Neural cell (in vitro differentiated cells): ENCODE results near the gene RPL35. TPM values are rescaled to one million over a fixed set of nuclear protein-coding genes. Genes with fewer than 3 reads are reported as not detected.

Source experiments
- H2AFZ ChIP-seq: fragments of 200-600, 300-800 bp; sonication (generic), shearing (Covaris generic); 2 replicates; pipeline ENCODE4 v1.6.0; 2014; ENCODE audit warnings: low read depth, mild to moderate bottlenecking, antibody characterized with exemption, low read length, moderate library complexity
- H3F3A ChIP-seq: fragments of 200-600 bp; shearing (Covaris generic); 2 replicates; pipeline ENCODE4 v1.6.1; 2016; ENCODE audit warnings: mild to moderate bottlenecking, moderate library complexity, mixed read lengths, antibody characterized with exemption, low read length; ENCODE audit not compliant: insufficient read depth, poor library complexity, severe bottlenecking
- H3K27ac ChIP-seq: fragments of 200-600, 300-800 bp; sonication (generic), shearing (Covaris generic); 2 replicates; pipeline ENCODE4 v1.5.1; 2014; ENCODE audit warnings: mild to moderate bottlenecking, low read length, moderate library complexity
- H3K27me3 ChIP-seq: fragments of 300-800, 200-600 bp; sonication (generic), shearing (Covaris generic); 2 replicates; pipeline ENCODE4 v1.6.0; 2014; ENCODE audit warnings: mild to moderate bottlenecking, low read depth, low read length, moderate library complexity; ENCODE audit not compliant: insufficient read depth
- H3K36me3 ChIP-seq: fragments of 300-800, 200-600 bp; sonication (generic), shearing (Covaris generic); 2 replicates; pipeline ENCODE4 v1.5.1; 2014; ENCODE audit warnings: mild to moderate bottlenecking, antibody characterized with exemption, low read length, moderate library complexity; ENCODE audit not compliant: insufficient read depth
- H3K4me2 ChIP-seq: fragments of 300-800, 200-600 bp; sonication (generic), shearing (Covaris generic); 2 replicates; pipeline ENCODE4 v1.6.0; 2014; ENCODE audit warnings: mild to moderate bottlenecking, low read length
- H3K4me3 ChIP-seq: fragments of 300-800, 200-600 bp; sonication (generic), shearing (Covaris generic); 2 replicates; pipeline ENCODE4 v1.5.1; 2014; ENCODE audit warnings: mild to moderate bottlenecking, low read length, moderate library complexity
- H3K79me2 ChIP-seq: fragments of 200-600 bp; shearing (Covaris generic); replicated peaks from 2 replicates; pipeline ENCODE4 v1.6.0; 2014; ENCODE audit warnings: mild to moderate bottlenecking, low read length, moderate library complexity; ENCODE audit not compliant: insufficient read depth
- H3K9ac ChIP-seq: fragments of 300-800, 200-600 bp; sonication (generic), shearing (Covaris generic); 2 replicates; pipeline ENCODE4 v1.6.1; 2016; ENCODE audit warnings: mild to moderate bottlenecking, low read length, mixed read lengths
- H3K9me2 ChIP-seq: fragments of 200-600 bp; shearing (Covaris generic); 2 replicates; pipeline ENCODE4 v1.6.1; 2016; ENCODE audit warnings: mild to moderate bottlenecking, low read length, mixed read lengths; ENCODE audit not compliant: insufficient read depth
- H3K9me3 ChIP-seq: fragments of 200-600, 300-800 bp; sonication (generic), shearing (Covaris generic); 2 replicates; pipeline ENCODE4 v1.6.1; 2016; ENCODE audit warnings: mild to moderate bottlenecking, mixed run types, low read length, moderate library complexity, mixed read lengths
- H4K20me1 ChIP-seq: fragments of 200-600 bp; shearing (Covaris generic); 2 replicates; pipeline ENCODE4 v1.6.1; 2016; ENCODE audit warnings: mild to moderate bottlenecking, mixed run types; ENCODE audit not compliant: insufficient read depth
- CTCF ChIP-seq: fragments of 450-650 bp; IDR thresholded peaks from 2 replicates; pipeline ENCODE4 v1.5.1; 2014; ENCODE audit warnings: antibody characterized with exemption, mild to moderate bottlenecking, moderate library complexity; ENCODE audit not compliant: poor library complexity, severe bottlenecking
- EP300 ChIP-seq: fragments of 450-650 bp; conservative IDR thresholded peaks from 2 replicates; pipeline ENCODE4 v1.6.1; 2014; ENCODE audit warnings: antibody characterized with exemption, mild to moderate bottlenecking, moderate library complexity; ENCODE audit not compliant: poor library complexity, severe bottlenecking
- EZH2 ChIP-seq: fragments of 200-600, 300-800 bp; shearing (Covaris generic), sonication (generic); IDR thresholded peaks from 2 replicates; pipeline ENCODE4 v1.6.1; 2014; ENCODE audit warnings: antibody characterized with exemption, low read length, borderline replicate concordance, mild to moderate bottlenecking; ENCODE audit not compliant: insufficient read depth, poor library complexity, severe bottlenecking
- MXI1 ChIP-seq: fragments of 450-650 bp; conservative IDR thresholded peaks from 2 replicates; pipeline ENCODE4 v1.6.1; 2014; ENCODE audit warnings: antibody characterized with exemption, mild to moderate bottlenecking; ENCODE audit not compliant: poor library complexity, severe bottlenecking
- POLR2AphosphoS5 ChIP-seq: IDR thresholded peaks from 2 replicates; pipeline ENCODE4 v1.6.1; 2012
- RAD21 ChIP-seq: fragments of 450-650 bp; conservative IDR thresholded peaks from 2 replicates; pipeline ENCODE4 v1.6.1; 2014; ENCODE audit warnings: antibody characterized with exemption, mild to moderate bottlenecking, moderate library complexity
- REST ChIP-seq: IDR thresholded peaks from 2 replicates; pipeline ENCODE4 v1.6.1; 2012; ENCODE audit warnings: borderline replicate concordance
- SMC3 ChIP-seq: fragments of 450-650 bp; conservative IDR thresholded peaks from 2 replicates; pipeline ENCODE4 v1.6.1; 2014; ENCODE audit warnings: antibody characterized with exemption, mild to moderate bottlenecking, moderate library complexity; ENCODE audit not compliant: poor library complexity
- TAF1 ChIP-seq: IDR thresholded peaks from 2 replicates; pipeline ENCODE4 v1.6.1; 2012; ENCODE audit warnings: low read depth
- polyA plus RNA-seq: library from polyadenylated mRNA; depleted of rRNA; stranded (reverse); fragments of >200 nt; gene quantifications from 2 replicates; pipeline ENCODE4 v1.2.3, GENCODE V29; 2014

The RPL35 gene
- polyA plus RNA-seq, 1 donor from 2014 or later = 2,116 TPM

- H4K20me1 ChIP-seq = no peaks in the 10 kb centered on the region
- H3K9me2 ChIP-seq = no peaks in the 10 kb centered on the region
These were observed 8.3 kb upstream of the RPL35 start for GRCh38 chr9:124869986-124870560.

GRCh38 chr9:124869466-124869985 lies 7.8 kb upstream of the RPL35 start:
- H3K36me3 ChIP-seq = no peaks in the 10 kb centered on the region
- no peaks in the 10 kb centered on the region for H3K27me3 ChIP-seq
- H3K9me2 ChIP-seq = no peaks in the 10 kb centered on the region
- H3K27ac ChIP-seq = peak overlapping the region; percentile 97
- H3K79me2 ChIP-seq = peaks cover 29% of the 10 kb centered on the region
- no peak overlapping the region for H2AFZ ChIP-seq
- no peaks in the 10 kb centered on the region for H4K20me1 ChIP-seq
- no peaks in the 10 kb centered on the region for H3F3A ChIP-seq
- H3K9ac ChIP-seq = peak overlapping the region; percentile 98
- H3K4me2 ChIP-seq = peak overlapping the region; percentile 95
- peak overlapping the region; percentile 99 for H3K4me3 ChIP-seq
- H3K9me3 ChIP-seq = no peaks in the 10 kb centered on the region
- TF ChIP-seq POLR2AphosphoS5 (no peak), MXI1 (no peak), CTCF (no peak), EP300 (no peak), REST (no peak)

More at GRCh38 chr9:124869986-124870560, 8.3 kb upstream of the RPL35 start:
- TF ChIP-seq CTCF (no peak), REST (no peak), MXI1 (no peak), RAD21 (no peak), TAF1 (no peak), EP300 (no peak), SMC3 (no peak), EZH2 (no peak), POLR2AphosphoS5 (no peak)
- Histone ChIP-seq H3K36me3 (no peaks in the 10 kb centered on the region), H3F3A (no peaks in the 10 kb centered on the region), H3K4me3 (peak overlapping the region; percentile 99), H3K4me2 (peak overlapping the region; percentile 95), H3K27me3 (no peaks in the 10 kb centered on the region), H3K9ac (peak overlapping the region; percentile 98), H3K9me3 (no peaks in the 10 kb centered on the region), H3K79me2 (peaks cover 29% of the 10 kb centered on the region), H2AFZ (no peak overlapping the region), H3K27ac (peak overlapping the region; percentile 97)
